Kidney (tissue), 14 donors: ENCODE data around the gene DCLK1. TPM values are rescaled to one million over a fixed set of nuclear protein-coding genes. Genes with fewer than 3 reads are reported as not detected.
A peak's percentile ranks its signal among the peaks of the same experiment; 100 is the strongest.

Source experiments
- DNase-seq, 5 donors: peaks; one replicate each; pipeline ENCODE4 v3.0.0-alpha.2; 2013 to 2020
- FAIRE-seq: peaks from 2 replicates; lab custom pipeline; 2012; peaks lifted over from hg19 to GRCh38; lab: Jason Lieb, UNC
- H3K27ac ChIP-seq, 2 donors: one replicate each; pipeline ENCODE4 v1.7.0; 2013; ENCODE audit warnings: low read depth in 2 of 2, low read length in 2 of 2, inconsistent platforms in 1 of 2
- H3K27me3 ChIP-seq: one replicate; pipeline ENCODE4 v1.7.1; 2013; ENCODE audit warnings: low read length, inconsistent platforms; ENCODE audit not compliant: control insufficient read depth, insufficient read depth
- H3K36me3 ChIP-seq, 3 donors: one replicate each; pipeline versions ENCODE4 v1.7.0 to v1.7.1; 2013; ENCODE audit warnings: low read length in 3 of 3, control low read depth in 1 of 3, inconsistent platforms in 1 of 3; ENCODE audit not compliant: insufficient read depth in 3 of 3, control insufficient read depth in 2 of 3
- H3K4me1 ChIP-seq, 3 donors: one replicate each; pipeline versions ENCODE4 v1.7.0 to v1.7.1; 2013; ENCODE audit warnings: low read length in 3 of 3, inconsistent platforms in 1 of 3, low read depth in 1 of 3; ENCODE audit not compliant: control insufficient read depth in 2 of 3, insufficient read depth in 2 of 3
- H3K4me3 ChIP-seq, 3 donors: one replicate each; pipeline versions ENCODE4 v1.7.0 to v1.8.1; 2013; ENCODE audit warnings: low read length in 3 of 3, control low read depth in 1 of 3, inconsistent platforms in 1 of 3
- H3K9ac ChIP-seq, 3 donors: one replicate each; pipeline versions ENCODE4 v1.7.0 to v1.7.1; 2013; ENCODE audit warnings: low read length in 3 of 3, control low read depth in 1 of 3, inconsistent platforms in 1 of 3
- H3K9me3 ChIP-seq, 3 donors: one replicate each; pipeline versions ENCODE4 v1.7.0 to v1.7.1; 2013; ENCODE audit warnings: low read length in 3 of 3, control low read depth in 1 of 3, inconsistent platforms in 1 of 3; ENCODE audit not compliant: control insufficient read depth in 2 of 3, insufficient read depth in 1 of 3
- CTCF ChIP-seq: IDR thresholded peaks from 3 replicates; pipeline ENCODE4 v1.5.1; 2012; ENCODE audit warnings: mild to moderate bottlenecking, moderate library complexity, borderline replicate concordance; ENCODE audit not compliant: insufficient read depth; ENCODE audit errors: extremely low read depth
- intact Hi-C: fragments of 100-400 bp; cut with DNase I; formaldehyde crosslinking; loops from one replicate; pipeline ENCODE4 v1.11.1; 2022
- polyA plus RNA-seq: library from polyadenylated mRNA; stranded (reverse); fragments of 350-450 nt; fragmentation: Illumina TruSeq; extraction: RNeasy Lipid Tissue Mini Kit (QIAGEN cat#74804); gene quantifications from one replicate; pipeline ENCODE4 v1.2.3, GENCODE V29; 2014; ENCODE audit warnings: low read depth, low replicate concordance; ENCODE audit not compliant: insufficient read depth
- total RNA-seq: library from RNA; stranded (reverse); fragmentation: NEBNext Ultra II Directional; extraction: Animal tissue kit (Norgen Biotek cat#: 25700); gene quantifications from one replicate; pipeline ENCODE4 v1.2.1, GENCODE V29; 2021
- donor health status: control.
- donor health status: control.
- donor health status: control.
- donor health status: control.
- donor health status: control.
- donor health status: DM: yes; HTN: yes; CAD: no.
- donor health status: Normal renal cell carcinoma (clear cell type).

DCLK1 gene
- total and polyA plus RNA-seq, 2 donors from 2014 or later: 0.73 to 8.3 TPM

GRCh38 chr13:36147330-36147729 lies 16.1 kb upstream of the DCLK1 start:
- no peaks in the 10 kb centered on the region for H3K4me1 ChIP-seq
- no peak for TF ChIP-seq CTCF
- no peak overlapping the region for H3K9ac ChIP-seq
- no peaks in the 10 kb centered on the region for H3K36me3 ChIP-seq
- no peak for FAIRE-seq
- H3K27ac ChIP-seq: peak overlapping the region in 1 of 2 donors; percentile 28
- intact Hi-C loops: no loop called here
- no peaks in the 10 kb centered on the region for H3K9me3 ChIP-seq
- DNase-seq: no peak
- H3K27me3 ChIP-seq: no peaks in the 10 kb centered on the region
- H3K4me3 ChIP-seq: no peak overlapping the region

GRCh38 chr13:36146511-36147269 lies 15.5 kb upstream of the DCLK1 start:
- H3K36me3 ChIP-seq: no peaks in the 10 kb centered on the region
- FAIRE-seq (no peak), DNase-seq (no peak)
- H3K4me1 ChIP-seq: no peaks in the 10 kb centered on the region
- no peak overlapping the region for H3K27ac ChIP-seq
- no peak overlapping the region for H3K4me3 ChIP-seq
- no peaks in the 10 kb centered on the region for H3K9me3 ChIP-seq
- TF ChIP-seq CTCF: no peak
- H3K9ac ChIP-seq: no peak overlapping the region
- intact Hi-C loops: no loop called here
- no peaks in the 10 kb centered on the region for H3K27me3 ChIP-seq

- H3K4me1 ChIP-seq: no peaks in the 10 kb centered on the region
- H3K4me3 ChIP-seq: no peak overlapping the region
- no peak for TF ChIP-seq CTCF
- FAIRE-seq (no peak), DNase-seq (no peak)
- H3K9me3 ChIP-seq: no peaks in the 10 kb centered on the region
- H3K27ac ChIP-seq: no peak overlapping the region
- intact Hi-C loops: no loop called here
- H3K9ac ChIP-seq: no peak overlapping the region
- H3K27me3 ChIP-seq: no peaks in the 10 kb centered on the region
- H3K36me3 ChIP-seq: no peaks in the 10 kb centered on the region
Observed at GRCh38 chr13:36143738-36144137, 12.6 kb upstream of the DCLK1 start.
